Liver (tissue), 9 donors: Measurements from ENCODE around the gene DCAF15. TPM values are rescaled to one million over a fixed set of nuclear protein-coding genes. Genes with fewer than 3 reads are reported as not detected.

Experiments used
- DNase-seq: peaks from one replicate; pipeline ENCODE4 v3.0.0-alpha.2; 2017; ENCODE audit warnings: low spot score
- H3K27ac ChIP-seq, 2 donors: one replicate each; pipeline ENCODE4 v1.7.0; 2013; ENCODE audit warnings: inconsistent platforms in 2 of 2, low read length in 2 of 2, control low read depth in 1 of 2, low read depth in 1 of 2, mild to moderate bottlenecking in 1 of 2
- H3K27me3 ChIP-seq, 4 donors: one replicate each; pipeline versions ENCODE4 v1.6.1 to v1.7.0; 2013; ENCODE audit warnings: low read length in 3 of 4, inconsistent platforms in 1 of 4, mild to moderate bottlenecking in 1 of 4, moderate library complexity in 1 of 4; ENCODE audit not compliant: control insufficient read depth in 4 of 4, insufficient read depth in 4 of 4
- H3K36me3 ChIP-seq, 4 donors: one replicate each; pipeline versions ENCODE4 v1.6.1 to v1.7.0; 2013; ENCODE audit warnings: low read length in 3 of 4, mild to moderate bottlenecking in 3 of 4, low read depth in 1 of 4, moderate library complexity in 1 of 4; ENCODE audit not compliant: control insufficient read depth in 4 of 4, insufficient read depth in 3 of 4
- H3K4me1 ChIP-seq, 4 donors: one replicate each; pipeline versions ENCODE4 v1.6.1 to v1.7.0; 2013; ENCODE audit warnings: low read length in 3 of 4, mild to moderate bottlenecking in 3 of 4, moderate library complexity in 1 of 4; ENCODE audit not compliant: control insufficient read depth in 4 of 4, insufficient read depth in 4 of 4
- H3K4me3 ChIP-seq, 3 donors: one replicate each; pipeline versions ENCODE4 v1.6.1 to v1.7.0; 2013; ENCODE audit warnings: low read length in 3 of 3, control low read depth in 1 of 3, low read depth in 1 of 3, mild to moderate bottlenecking in 1 of 3
- H3K9ac ChIP-seq, 2 donors: one replicate each; pipeline ENCODE4 v1.7.0; 2013; ENCODE audit warnings: low read length in 2 of 2, mild to moderate bottlenecking in 2 of 2, moderate library complexity in 2 of 2, control low read depth in 1 of 2, low read depth in 1 of 2
- H3K9me3 ChIP-seq, 4 donors: one replicate each; pipeline versions ENCODE4 v1.6.1 to v1.7.0; 2013; ENCODE audit warnings: low read length in 3 of 4; ENCODE audit not compliant: control insufficient read depth in 4 of 4
- EGR1 ChIP-seq, 2 donors: IDR thresholded peaks; 2 replicates each; pipeline ENCODE4 v1.6.1; 2016 to 2018; ENCODE audit warnings: antibody characterized with exemption in 2 of 2, low read depth in 2 of 2
- FOXA1 ChIP-seq: IDR thresholded peaks from 2 replicates; pipeline ENCODE4 v1.6.1; 2016; ENCODE audit warnings: antibody characterized with exemption
- FOXA2 ChIP-seq: IDR thresholded peaks from 2 replicates; pipeline ENCODE4 v1.6.1; 2016; ENCODE audit warnings: antibody characterized with exemption
- GABPA ChIP-seq, 2 donors: IDR thresholded peaks in 1 of 2; conservative IDR thresholded peaks in 1 of 2; 2 replicates each; pipeline ENCODE4 v1.6.1; 2016; ENCODE audit warnings: antibody characterized with exemption in 2 of 2, mild to moderate bottlenecking in 1 of 2, moderate library complexity in 1 of 2
- HNF4A ChIP-seq, 2 donors: conservative IDR thresholded peaks; 2 replicates each; pipeline ENCODE4 v1.6.1; 2016; ENCODE audit warnings: antibody characterized with exemption in 2 of 2, mild to moderate bottlenecking in 2 of 2
- HNF4G ChIP-seq: IDR thresholded peaks from 2 replicates; pipeline ENCODE4 v1.6.1; 2016; ENCODE audit warnings: antibody characterized with exemption
- JUND ChIP-seq, 2 donors: IDR thresholded peaks; 2 replicates each; pipeline ENCODE4 v1.6.1; 2016; ENCODE audit warnings: antibody characterized with exemption in 2 of 2
- NR2F2 ChIP-seq: IDR thresholded peaks from 2 replicates; pipeline ENCODE4 v1.6.1; 2016; ENCODE audit warnings: antibody characterized with exemption
- RAD21 ChIP-seq, 2 donors: IDR thresholded peaks; 2 replicates each; pipeline ENCODE4 v1.6.1; 2016; ENCODE audit warnings: antibody characterized with exemption in 2 of 2, mild to moderate bottlenecking in 2 of 2
- RXRA ChIP-seq, 2 donors: IDR thresholded peaks; 2 replicates each; pipeline ENCODE4 v1.6.1; 2017 to 2018; ENCODE audit warnings: antibody characterized with exemption in 2 of 2, mild to moderate bottlenecking in 1 of 2
- SP1 ChIP-seq: IDR thresholded peaks from 2 replicates; pipeline ENCODE4 v1.6.1; 2018; ENCODE audit warnings: antibody characterized with exemption, mild to moderate bottlenecking
- TAF1 ChIP-seq: conservative IDR thresholded peaks from 2 replicates; pipeline ENCODE4 v1.6.1; 2016; ENCODE audit warnings: antibody characterized with exemption, mild to moderate bottlenecking
- YY1 ChIP-seq: IDR thresholded peaks from 2 replicates; pipeline ENCODE4 v1.6.1; 2016; ENCODE audit warnings: antibody characterized with exemption, mild to moderate bottlenecking
- WGBS: extraction: QIAGEN DNeasy Blood & Tissue Kit; methylation state at CpG from one replicate; pipeline ENCODE4 v1.1.7; 2013; 5-methylcytosine and 5-hydroxymethylcytosine counted together
- polyA plus RNA-seq, 2 donors: library from polyadenylated mRNA; stranded (reverse) in 1 of 2; unstranded in 1 of 2; fragments of 200-250 nt in 1 of 2; fragments of >200 nt in 1 of 2; fragmentation: Nextera tagmentation in 1 of 2; extraction: Ambion mirVana in 1 of 2; gene quantifications; one replicate each; pipeline versions ENCODE4 v1.2.1 to v1.2.3, GENCODE V29; 2013 to 2015
- total RNA-seq, 2 donors: library from RNA; depleted of rRNA; stranded (reverse); fragments of >200 nt; gene quantifications; one replicate each; pipeline ENCODE4 v1.2.3, GENCODE V29; 2014
- TF ChIP-seq, protein P1 (sequence below): IDR thresholded peaks from 2 replicates; pipeline ENCODE4 v1.6.1; 2016; ENCODE audit warnings: antibody characterized with exemption
- TF ChIP-seq, protein P2 (sequence below): IDR thresholded peaks from 2 replicates; pipeline ENCODE4 v1.6.1; 2016; ENCODE audit warnings: antibody characterized with exemption, mild to moderate bottlenecking
- TF ChIP-seq, protein P3 (sequence below): IDR thresholded peaks from 2 replicates; pipeline ENCODE4 v1.6.1; 2016; ENCODE audit warnings: antibody characterized with exemption
- TF ChIP-seq, protein P4 (sequence below): fragments of 150-350 bp; IDR thresholded peaks from 2 replicates; pipeline ENCODE4 v1.5.1; 2017; ENCODE audit warnings: improper control_type of control experiment, low read depth, low read length; ENCODE audit not compliant: missing input control
- TF ChIP-seq, protein P5 (sequence below): IDR thresholded peaks from 2 replicates; pipeline ENCODE4 v1.6.1; 2016; ENCODE audit warnings: antibody characterized with exemption
- donor health status: healthy.
- donor health status: healthy.
- donor health status: healthy.
- donor health status: healthy.
- donor health status: healthy.

Gene DCAF15
- total and polyA plus RNA-seq, 4 donors = 2.6 to 10.4 (median 5.5) TPM

DNA sequence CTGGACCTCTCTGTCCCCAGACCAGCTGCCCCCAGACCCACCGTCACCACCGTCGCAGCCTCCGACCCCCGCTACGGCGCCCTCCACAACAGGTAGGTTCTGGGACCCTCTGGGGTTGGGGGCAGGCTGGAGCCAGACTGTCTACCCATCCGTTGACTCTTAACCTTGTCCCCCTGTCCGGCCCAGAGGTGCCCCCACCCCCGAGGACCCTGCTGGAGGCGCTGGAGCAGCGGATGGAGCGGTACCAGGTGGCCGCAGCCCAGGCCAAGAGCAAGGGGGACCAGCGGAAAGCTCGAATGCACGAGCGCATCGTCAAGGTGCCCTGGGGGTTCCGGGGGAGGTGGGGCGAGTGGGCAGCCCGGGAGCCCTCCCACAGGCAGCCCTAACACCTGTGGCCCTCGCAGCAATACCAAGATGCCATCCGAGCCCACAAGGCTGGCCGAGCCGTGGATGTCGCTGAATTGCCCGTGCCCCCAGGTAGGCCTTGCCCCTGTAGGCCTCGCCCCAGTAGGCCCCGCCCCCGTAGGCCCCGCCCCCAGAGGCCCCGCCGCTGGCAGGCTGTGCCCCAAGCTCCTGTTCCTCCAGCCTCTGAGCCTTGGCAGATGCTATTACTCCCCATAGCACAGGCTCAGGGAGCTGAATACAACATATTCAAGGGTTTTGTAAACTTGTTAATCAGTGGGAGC lies 33.4 kb upstream of the DCAF15 start:
- Histone ChIP-seq H3K4me1 (peaks cover 0 to 8% (median 2%) of the 10 kb centered on the region in 4 donors), H3K4me3 (no peak overlapping the region), H3K27ac (peak overlapping the region in 1 of 2 donors; percentile 12), H3K36me3 (peaks cover 17 to 35% (median 21%) of the 10 kb centered on the region in 4 donors), H3K9me3 (peaks cover 0 to 5% (median under 1%) of the 10 kb centered on the region in 4 donors), H3K9ac (no peak overlapping the region), H3K27me3 (no peaks in the 10 kb centered on the region)
- TF ChIP-seq RXRA (IDR thresholded peaks at IDR 0.05) (no peak), YY1 (no peak), EGR1 (IDR thresholded peaks at IDR 0.05; ENCODE audit: low read depth in 2 of 2) (no peak), NR2F2 (no peak), HNF4G (no peak), HNF4A (conservative IDR thresholded peaks at IDR 0.05) (no peak), FOXA1 (no peak)
- TF ChIP-seq, protein P1, sequence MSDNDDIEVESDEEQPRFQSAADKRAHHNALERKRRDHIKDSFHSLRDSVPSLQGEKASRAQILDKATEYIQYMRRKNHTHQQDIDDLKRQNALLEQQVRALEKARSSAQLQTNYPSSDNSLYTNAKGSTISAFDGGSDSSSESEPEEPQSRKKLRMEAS = no peak
- TF ChIP-seq, protein P2, sequence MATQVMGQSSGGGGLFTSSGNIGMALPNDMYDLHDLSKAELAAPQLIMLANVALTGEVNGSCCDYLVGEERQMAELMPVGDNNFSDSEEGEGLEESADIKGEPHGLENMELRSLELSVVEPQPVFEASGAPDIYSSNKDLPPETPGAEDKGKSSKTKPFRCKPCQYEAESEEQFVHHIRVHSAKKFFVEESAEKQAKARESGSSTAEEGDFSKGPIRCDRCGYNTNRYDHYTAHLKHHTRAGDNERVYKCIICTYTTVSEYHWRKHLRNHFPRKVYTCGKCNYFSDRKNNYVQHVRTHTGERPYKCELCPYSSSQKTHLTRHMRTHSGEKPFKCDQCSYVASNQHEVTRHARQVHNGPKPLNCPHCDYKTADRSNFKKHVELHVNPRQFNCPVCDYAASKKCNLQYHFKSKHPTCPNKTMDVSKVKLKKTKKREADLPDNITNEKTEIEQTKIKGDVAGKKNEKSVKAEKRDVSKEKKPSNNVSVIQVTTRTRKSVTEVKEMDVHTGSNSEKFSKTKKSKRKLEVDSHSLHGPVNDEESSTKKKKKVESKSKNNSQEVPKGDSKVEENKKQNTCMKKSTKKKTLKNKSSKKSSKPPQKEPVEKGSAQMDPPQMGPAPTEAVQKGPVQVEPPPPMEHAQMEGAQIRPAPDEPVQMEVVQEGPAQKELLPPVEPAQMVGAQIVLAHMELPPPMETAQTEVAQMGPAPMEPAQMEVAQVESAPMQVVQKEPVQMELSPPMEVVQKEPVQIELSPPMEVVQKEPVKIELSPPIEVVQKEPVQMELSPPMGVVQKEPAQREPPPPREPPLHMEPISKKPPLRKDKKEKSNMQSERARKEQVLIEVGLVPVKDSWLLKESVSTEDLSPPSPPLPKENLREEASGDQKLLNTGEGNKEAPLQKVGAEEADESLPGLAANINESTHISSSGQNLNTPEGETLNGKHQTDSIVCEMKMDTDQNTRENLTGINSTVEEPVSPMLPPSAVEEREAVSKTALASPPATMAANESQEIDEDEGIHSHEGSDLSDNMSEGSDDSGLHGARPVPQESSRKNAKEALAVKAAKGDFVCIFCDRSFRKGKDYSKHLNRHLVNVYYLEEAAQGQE = no peak
- no peak for DNase-seq
- 93% methylated on average over 34 of the region's 34 CpGs for WGBS

DNA sequence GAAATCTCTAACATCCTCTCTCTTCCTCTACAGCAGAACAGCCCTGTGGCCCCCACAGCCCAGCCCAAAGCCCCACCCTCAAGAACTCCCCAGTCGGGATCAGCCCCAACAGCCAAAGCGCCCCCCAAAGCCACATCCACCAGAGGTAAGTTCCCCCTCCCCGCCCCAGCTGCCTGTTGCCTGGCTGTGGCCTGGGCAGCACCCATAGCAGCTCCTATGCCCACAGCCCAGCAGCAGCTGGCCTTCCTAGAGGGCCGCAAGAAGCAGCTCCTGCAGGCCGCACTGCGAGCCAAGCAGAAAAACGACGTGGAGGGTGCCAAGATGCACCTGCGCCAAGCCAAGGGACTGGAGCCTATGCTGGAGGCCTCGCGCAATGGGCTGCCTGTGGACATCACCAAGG lies 31.8 kb upstream of the DCAF15 start:
- Histone ChIP-seq H3K4me3 (no peak overlapping the region), H3K9me3 (peaks cover 0 to 5% (median under 1%) of the 10 kb centered on the region in 4 donors), H3K27me3 (no peaks in the 10 kb centered on the region), H3K27ac (no peak overlapping the region), H3K9ac (no peak overlapping the region), H3K4me1 (peaks cover 0 to 5% (median 2%) of the 10 kb centered on the region in 4 donors), H3K36me3 (peaks cover 23 to 36% (median 26%) of the 10 kb centered on the region in 4 donors)
- TF ChIP-seq RAD21 (IDR thresholded peaks at IDR 0.05) = no peak
- no peak for TF ChIP-seq TAF1
- no peak for TF ChIP-seq SP1
- no peak for TF ChIP-seq GABPA (IDR thresholded peaks at IDR 0.05 in 1 of 2, conservative IDR thresholded peaks at IDR 0.05 in 1 of 2)
- TF ChIP-seq HNF4G = no peak
- no peak for TF ChIP-seq YY1
- no peak for TF ChIP-seq FOXA2
- TF ChIP-seq FOXA1 = no peak
- TF ChIP-seq, protein P3, sequence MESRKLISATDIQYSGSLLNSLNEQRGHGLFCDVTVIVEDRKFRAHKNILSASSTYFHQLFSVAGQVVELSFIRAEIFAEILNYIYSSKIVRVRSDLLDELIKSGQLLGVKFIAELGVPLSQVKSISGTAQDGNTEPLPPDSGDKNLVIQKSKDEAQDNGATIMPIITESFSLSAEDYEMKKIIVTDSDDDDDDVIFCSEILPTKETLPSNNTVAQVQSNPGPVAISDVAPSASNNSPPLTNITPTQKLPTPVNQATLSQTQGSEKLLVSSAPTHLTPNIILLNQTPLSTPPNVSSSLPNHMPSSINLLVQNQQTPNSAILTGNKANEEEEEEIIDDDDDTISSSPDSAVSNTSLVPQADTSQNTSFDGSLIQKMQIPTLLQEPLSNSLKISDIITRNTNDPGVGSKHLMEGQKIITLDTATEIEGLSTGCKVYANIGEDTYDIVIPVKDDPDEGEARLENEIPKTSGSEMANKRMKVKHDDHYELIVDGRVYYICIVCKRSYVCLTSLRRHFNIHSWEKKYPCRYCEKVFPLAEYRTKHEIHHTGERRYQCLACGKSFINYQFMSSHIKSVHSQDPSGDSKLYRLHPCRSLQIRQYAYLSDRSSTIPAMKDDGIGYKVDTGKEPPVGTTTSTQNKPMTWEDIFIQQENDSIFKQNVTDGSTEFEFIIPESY = no peak
- TF ChIP-seq, protein P4, sequence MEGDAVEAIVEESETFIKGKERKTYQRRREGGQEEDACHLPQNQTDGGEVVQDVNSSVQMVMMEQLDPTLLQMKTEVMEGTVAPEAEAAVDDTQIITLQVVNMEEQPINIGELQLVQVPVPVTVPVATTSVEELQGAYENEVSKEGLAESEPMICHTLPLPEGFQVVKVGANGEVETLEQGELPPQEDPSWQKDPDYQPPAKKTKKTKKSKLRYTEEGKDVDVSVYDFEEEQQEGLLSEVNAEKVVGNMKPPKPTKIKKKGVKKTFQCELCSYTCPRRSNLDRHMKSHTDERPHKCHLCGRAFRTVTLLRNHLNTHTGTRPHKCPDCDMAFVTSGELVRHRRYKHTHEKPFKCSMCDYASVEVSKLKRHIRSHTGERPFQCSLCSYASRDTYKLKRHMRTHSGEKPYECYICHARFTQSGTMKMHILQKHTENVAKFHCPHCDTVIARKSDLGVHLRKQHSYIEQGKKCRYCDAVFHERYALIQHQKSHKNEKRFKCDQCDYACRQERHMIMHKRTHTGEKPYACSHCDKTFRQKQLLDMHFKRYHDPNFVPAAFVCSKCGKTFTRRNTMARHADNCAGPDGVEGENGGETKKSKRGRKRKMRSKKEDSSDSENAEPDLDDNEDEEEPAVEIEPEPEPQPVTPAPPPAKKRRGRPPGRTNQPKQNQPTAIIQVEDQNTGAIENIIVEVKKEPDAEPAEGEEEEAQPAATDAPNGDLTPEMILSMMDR = no peak
- TF ChIP-seq, protein P2 = no peak
- no peak for TF ChIP-seq EGR1 (IDR thresholded peaks at IDR 0.05; ENCODE audit: low read depth in 2 of 2)
- TF ChIP-seq, protein P1 = no peak
- no peak for TF ChIP-seq HNF4A (conservative IDR thresholded peaks at IDR 0.05)
- no peak for TF ChIP-seq NR2F2
- TF ChIP-seq, protein P5, sequence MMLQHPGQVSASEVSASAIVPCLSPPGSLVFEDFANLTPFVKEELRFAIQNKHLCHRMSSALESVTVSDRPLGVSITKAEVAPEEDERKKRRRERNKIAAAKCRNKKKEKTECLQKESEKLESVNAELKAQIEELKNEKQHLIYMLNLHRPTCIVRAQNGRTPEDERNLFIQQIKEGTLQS = no peak
- TF ChIP-seq JUND (IDR thresholded peaks at IDR 0.05) = no peak
- no peak for TF ChIP-seq RXRA (IDR thresholded peaks at IDR 0.05)
- DNase-seq = no peak
- over 99% methylated on average over 11 of the region's 11 CpGs for WGBS
